Natural killer cell (primary cell): ENCODE data around the gene PEX5L. TPM values are rescaled to one million over a fixed set of nuclear protein-coding genes. Genes with fewer than 3 reads are reported as not detected.

ENCODE experiments used
- ATAC-seq, 3 donors: fragments of 150-1000 bp in 2 of 3; fragments of 200-7000 bp in 1 of 3; cut with Tn5 transposase; 1 replicate in 1 of 3; 2 replicates in 2 of 3; pipeline ENCODE4 v1.10.0; 2021; ENCODE audit warnings: mild to moderate bottlenecking in 2 of 3, moderate library complexity in 2 of 3
- DNase-seq, 2 donors: peaks; one replicate each; pipeline versions ENCODE4 v3.0.0 to v3.0.0-alpha.2; 2013 to 2021; ENCODE audit warnings: mixed read lengths in 1 of 2
- H3K27ac ChIP-seq: one replicate; pipeline ENCODE4 v1.5.1; 2013; ENCODE audit warnings: mild to moderate bottlenecking, low read length
- H3K27me3 ChIP-seq: one replicate; pipeline ENCODE4 v1.6.1; 2013; ENCODE audit warnings: low read length; ENCODE audit not compliant: control insufficient read depth, insufficient read depth
- H3K36me3 ChIP-seq: one replicate; pipeline ENCODE4 v1.6.1; 2013; ENCODE audit warnings: low read length; ENCODE audit not compliant: control insufficient read depth, insufficient read depth
- H3K4me1 ChIP-seq: one replicate; pipeline ENCODE4 v1.6.1; 2013; ENCODE audit warnings: low read length; ENCODE audit not compliant: control insufficient read depth, insufficient read depth
- H3K4me3 ChIP-seq: one replicate; pipeline ENCODE4 v1.5.1; 2013; ENCODE audit warnings: low read length
- H3K9me3 ChIP-seq: one replicate; pipeline ENCODE4 v1.6.1; 2013; ENCODE audit warnings: low read length; ENCODE audit not compliant: control insufficient read depth, insufficient read depth
- H3K27ac Mint-ChIP-seq, 2 donors: one replicate each; pipeline ENCODE4 v1.8.0; 2022; ENCODE audit warnings: mild to moderate bottlenecking in 2 of 2, mixed read lengths in 2 of 2, moderate library complexity in 1 of 2
- H3K27me3 Mint-ChIP-seq, 2 donors: one replicate each; pipeline ENCODE4 v1.8.0; 2022; ENCODE audit warnings: low read depth in 2 of 2, mixed read lengths in 2 of 2
- H3K36me3 Mint-ChIP-seq: one replicate; pipeline ENCODE4 v1.8.0; 2022; ENCODE audit warnings: mixed read lengths
- H3K4me1 Mint-ChIP-seq, 2 donors: one replicate each; pipeline ENCODE4 v1.8.0; 2022; ENCODE audit warnings: mixed read lengths in 2 of 2
- H3K4me3 Mint-ChIP-seq: one replicate; pipeline ENCODE4 v1.8.0; 2022; ENCODE audit warnings: mild to moderate bottlenecking, moderate library complexity, mixed read lengths
- H3K9me3 Mint-ChIP-seq, 2 donors: one replicate each; pipeline ENCODE4 v1.8.0; 2022; ENCODE audit warnings: mixed read lengths in 2 of 2
- CTCF ChIP-seq: fragments of 200-600 bp; IDR thresholded peaks from one replicate; pipeline ENCODE4 v1.8.0; 2022; ENCODE audit warnings: antibody characterized with exemption
- WGBS: methylation state at CpG from one replicate; pipeline ENCODE4 v1.1.7; 2013; ENCODE audit warnings: missing lambda C conversion rate; ENCODE audit not compliant: insufficient coverage; 5-methylcytosine and 5-hydroxymethylcytosine counted together
- intact Hi-C: fragments of 100-400 bp; cut with micrococcal nuclease; formaldehyde crosslinking; loops from one replicate; pipeline ENCODE4 v1.14.2; 2022
- total RNA-seq, 4 donors: library from RNA; stranded (reverse); fragments of 120-200 nt in 1 of 4; gene quantifications; one replicate each; pipeline versions ENCODE4 v1.2.3 to v1.2.4, GENCODE V29; 2013 to 2022

The PEX5L gene
- total RNA-seq, 3 donors from 2014 or later (not counting 1 experiment from before 2014, with no cell fraction given): not detected

DNA sequence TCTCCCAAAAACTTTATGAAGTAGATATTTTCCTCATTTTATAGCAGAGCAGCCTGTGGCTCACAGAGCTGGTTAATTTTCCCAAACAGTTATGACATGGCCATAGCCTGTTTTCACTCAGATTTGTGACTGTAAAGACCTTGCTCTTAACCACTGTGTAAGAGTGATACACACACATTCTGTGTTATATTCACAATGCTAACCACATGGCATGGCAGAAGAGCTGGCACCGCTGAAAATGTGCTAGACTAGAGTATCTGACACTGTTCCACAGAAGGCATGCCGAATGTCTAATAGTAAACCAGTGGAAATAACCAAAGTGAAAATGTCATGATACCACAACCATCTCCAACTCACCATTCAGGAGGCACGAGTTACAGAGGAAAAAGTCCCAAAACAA is 71.8 kb downstream of the PEX5L start:
- Mint-ChIP-seq H3K36me3 (no peaks in the 10 kb centered on the region), H3K27ac (no peak overlapping the region), H3K4me1 (peaks cover 0 to 4% of the 10 kb centered on the region in 2 donors), H3K9me3 (peaks cover 0 to 5% of the 10 kb centered on the region in 2 donors), H3K4me3 (no peak overlapping the region), H3K27me3 (peaks cover 0 to 6% of the 10 kb centered on the region in 2 donors)
- H3K36me3 ChIP-seq: no peaks in the 10 kb centered on the region
- no peak for ATAC-seq
- intact Hi-C loops: no loop called here
- no peak for TF ChIP-seq CTCF
- no peaks in the 10 kb centered on the region for H3K9me3 ChIP-seq
- H3K4me3 ChIP-seq: no peak overlapping the region
- no peak for DNase-seq
- 56% methylated on average over 3 of the region's 3 CpGs for WGBS
- no peaks in the 10 kb centered on the region for H3K4me1 ChIP-seq
- H3K27ac ChIP-seq: no peak overlapping the region
- no peaks in the 10 kb centered on the region for H3K27me3 ChIP-seq

DNA sequence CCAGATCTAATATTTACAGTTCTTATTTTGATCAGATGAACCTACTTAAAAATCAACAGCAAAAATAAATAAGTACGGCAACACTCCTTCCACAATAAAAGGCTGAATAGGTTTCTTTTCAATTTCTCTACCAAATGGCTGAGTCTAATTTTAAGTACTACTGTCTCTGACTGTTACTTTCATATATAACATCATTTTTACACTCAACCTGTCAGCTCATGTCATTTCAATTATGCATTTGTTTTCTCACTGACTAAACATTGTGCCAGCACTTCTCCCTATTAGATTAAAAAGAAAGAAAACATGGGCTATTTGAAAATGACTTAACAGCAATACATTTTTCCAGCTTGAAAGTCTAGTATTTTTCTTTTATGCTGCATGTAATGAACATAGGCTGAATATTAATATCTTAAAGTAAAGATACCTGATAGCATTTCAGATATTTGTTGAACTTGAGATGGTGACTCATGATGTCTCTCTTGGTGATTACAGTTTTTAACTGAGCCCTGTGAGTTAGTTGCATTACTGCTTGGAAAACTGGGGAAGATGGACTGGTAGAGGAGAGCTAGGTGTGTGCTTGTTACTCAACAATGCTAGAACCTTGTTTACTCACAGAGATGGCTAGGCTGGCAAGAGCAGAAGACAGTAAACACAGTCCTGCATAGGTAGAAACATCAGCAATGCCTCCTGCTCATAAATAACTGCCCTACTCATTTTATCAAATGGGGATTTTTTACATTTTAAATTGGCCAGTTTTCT is 73.9 kb downstream of the PEX5L start:
- no peak overlapping the region for H3K27ac Mint-ChIP-seq
- TF ChIP-seq CTCF: no peak
- DNase-seq (no peak), ATAC-seq (no peak)
- Histone ChIP-seq H3K9me3 (no peaks in the 10 kb centered on the region), H3K4me3 (no peak overlapping the region), H3K4me1 (no peaks in the 10 kb centered on the region), H3K36me3 (no peaks in the 10 kb centered on the region), H3K27me3 (no peaks in the 10 kb centered on the region), H3K27ac (no peak overlapping the region)
- intact Hi-C loops: no loop called here
- H3K9me3 Mint-ChIP-seq: peaks cover 0 to 3% of the 10 kb centered on the region in 2 donors
- no peaks in the 10 kb centered on the region for H3K36me3 Mint-ChIP-seq
- H3K27me3 Mint-ChIP-seq: peaks cover 0 to 6% of the 10 kb centered on the region in 2 donors
- H3K4me1 Mint-ChIP-seq: peaks cover 0 to 4% of the 10 kb centered on the region in 2 donors
- WGBS: 91% methylated on average over 1 of the region's 1 CpG
- H3K4me3 Mint-ChIP-seq: no peak overlapping the region

DNA sequence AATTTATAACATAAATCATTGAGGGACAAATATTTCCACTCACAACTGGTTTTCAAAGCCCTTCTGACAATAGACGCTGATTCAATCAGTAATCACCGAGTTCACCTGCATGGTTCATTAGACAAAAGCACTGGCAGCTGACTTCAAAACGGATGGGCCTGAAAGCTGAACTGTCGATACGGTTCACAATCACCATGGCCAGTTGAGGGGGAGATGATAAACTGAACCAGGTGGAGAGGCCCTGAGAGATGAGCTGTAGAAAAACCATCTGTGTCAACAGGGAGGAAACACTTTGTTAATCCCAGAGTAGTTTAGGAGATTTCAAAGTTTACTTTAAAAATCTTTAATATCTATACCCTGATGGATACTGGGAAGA is 75.0 kb downstream of the PEX5L start:
- Histone ChIP-seq H3K36me3 (no peaks in the 10 kb centered on the region), H3K27me3 (no peaks in the 10 kb centered on the region), H3K4me1 (no peaks in the 10 kb centered on the region), H3K9me3 (no peaks in the 10 kb centered on the region), H3K27ac (no peak overlapping the region), H3K4me3 (no peak overlapping the region)
- Mint-ChIP-seq H3K27ac (no peak overlapping the region), H3K4me1 (peaks cover 8 to 11% of the 10 kb centered on the region in 2 donors), H3K36me3 (no peaks in the 10 kb centered on the region), H3K27me3 (peaks cover 0 to 5% of the 10 kb centered on the region in 2 donors), H3K4me3 (no peak overlapping the region), H3K9me3 (peaks cover 0 to 3% of the 10 kb centered on the region in 2 donors)
- TF ChIP-seq CTCF: no peak
- no peak for ATAC-seq
- intact Hi-C loops: no loop called here
- WGBS: 49% methylated on average over 5 of the region's 5 CpGs
- DNase-seq: no peak
